WTC11 (cell line): Measurements from ENCODE around the gene ESR2.

Source experiments
- ATF1 ChIP-seq: sonication (generic); formaldehyde crosslinking; IDR thresholded peaks from 2 replicates; pipeline ENCODE4 v1.8.1; 2023; ENCODE audit warnings: mild to moderate bottlenecking, moderate library complexity, missing genetic modification reagents
- JUN ChIP-seq: sonication (generic); formaldehyde crosslinking; IDR thresholded peaks from 2 replicates; pipeline ENCODE4 v1.8.0; 2023; ENCODE audit warnings: mild to moderate bottlenecking, missing genetic modification reagents
- TEAD1 ChIP-seq: sonication (generic); formaldehyde crosslinking; IDR thresholded peaks from 2 replicates; pipeline ENCODE4 v1.8.0; 2022; ENCODE audit warnings: mild to moderate bottlenecking, missing genetic modification reagents
- ZNF317 ChIP-seq: sonication (generic); formaldehyde crosslinking; IDR thresholded peaks from 2 replicates; pipeline ENCODE4 v1.8.1; 2023; ENCODE audit warnings: low read depth, mild to moderate bottlenecking, moderate library complexity, missing genetic modification reagents, borderline replicate concordance

GRCh38 chr14:64329149-64329548 is 35.0 kb upstream of the ESR2 start:
- no peak for TF ChIP-seq JUN (CRISPR knock-in tag)
- no peak for TF ChIP-seq TEAD1 (CRISPR knock-in tag)
- no peak for TF ChIP-seq ATF1 (CRISPR knock-in tag)
- no peak for TF ChIP-seq ZNF317 (CRISPR knock-in tag)
